MCF 10A (cell line): ENCODE results near the gene PIK3C2B. TPM values are rescaled to one million over a fixed set of nuclear protein-coding genes. Genes with fewer than 3 reads are reported as not detected.

Experiments used
- BruUV-seq: library from RNA; stranded (reverse); fragments of 400-500 nt; replicated peaks from 2 replicates; lab custom pipeline; 2021; lab: Mats Ljungman, UMichigan
- CTCF ChIA-PET: fragments of 300-600 bp; sonication (Branson Sonifier 250); formaldehyde crosslinking; extraction: SDS; loops from one replicate; lab custom pipeline; 2021; ENCODE audit warnings: antibody characterized with exemption, inconsistent platforms; lab: Yijun Ruan, JAX
- POLR2A ChIA-PET: fragments of 300-600, 350-650 bp; sonication (Branson Sonifier 250); formaldehyde crosslinking; extraction: SDS; loops from one replicate; lab custom pipeline; 2020; ENCODE audit warnings: antibody characterized with exemption, inconsistent platforms; lab: Yijun Ruan, JAX
- DNase-seq: peaks from one replicate; pipeline ENCODE4 v3.0.0-alpha.2; 2018; ENCODE audit not compliant: unreplicated experiment
- H3K27ac Mint-ChIP-seq: one replicate; pipeline ENCODE4 v1.8.0; 2022; ENCODE audit warnings: mild to moderate bottlenecking, low read depth, mixed read lengths; ENCODE audit not compliant: unreplicated experiment
- H3K27me3 Mint-ChIP-seq: one replicate; pipeline ENCODE4 v1.8.0; 2022; ENCODE audit warnings: mixed read lengths; ENCODE audit not compliant: insufficient read depth, unreplicated experiment
- H3K36me3 Mint-ChIP-seq: one replicate; pipeline ENCODE4 v1.8.0; 2022; ENCODE audit warnings: mild to moderate bottlenecking, moderate library complexity, mixed read lengths; ENCODE audit not compliant: insufficient read depth, unreplicated experiment
- H3K4me1 Mint-ChIP-seq: one replicate; pipeline ENCODE4 v1.8.0; 2022; ENCODE audit warnings: mixed read lengths; ENCODE audit not compliant: insufficient read depth, unreplicated experiment
- H3K4me3 Mint-ChIP-seq: one replicate; pipeline ENCODE4 v1.8.0; 2022; ENCODE audit warnings: mild to moderate bottlenecking, moderate library complexity, mixed read lengths; ENCODE audit not compliant: unreplicated experiment
- H3K9me3 Mint-ChIP-seq: one replicate; pipeline ENCODE4 v1.8.0; 2022; ENCODE audit warnings: mixed read lengths; ENCODE audit not compliant: unreplicated experiment
- intact Hi-C: fragments of 100-400 bp; cut with micrococcal nuclease; formaldehyde crosslinking; loops from 2 replicates; pipeline ENCODE4 v1.14.1; 2022
- total RNA-seq: library from RNA; stranded (reverse); gene quantifications from 2 replicates; pipeline ENCODE4 v1.2.3, GENCODE V29; 2022
- TF ChIP-seq, protein P1 (sequence below): fragments of 200-600 bp; IDR thresholded peaks from one replicate; pipeline ENCODE4 v1.8.0; 2022; ENCODE audit warnings: antibody characterized with exemption, mild to moderate bottlenecking; ENCODE audit not compliant: unreplicated experiment

The PIK3C2B gene
- total RNA-seq, 1 experiment from 2014 or later: 3.4 TPM

DNA sequence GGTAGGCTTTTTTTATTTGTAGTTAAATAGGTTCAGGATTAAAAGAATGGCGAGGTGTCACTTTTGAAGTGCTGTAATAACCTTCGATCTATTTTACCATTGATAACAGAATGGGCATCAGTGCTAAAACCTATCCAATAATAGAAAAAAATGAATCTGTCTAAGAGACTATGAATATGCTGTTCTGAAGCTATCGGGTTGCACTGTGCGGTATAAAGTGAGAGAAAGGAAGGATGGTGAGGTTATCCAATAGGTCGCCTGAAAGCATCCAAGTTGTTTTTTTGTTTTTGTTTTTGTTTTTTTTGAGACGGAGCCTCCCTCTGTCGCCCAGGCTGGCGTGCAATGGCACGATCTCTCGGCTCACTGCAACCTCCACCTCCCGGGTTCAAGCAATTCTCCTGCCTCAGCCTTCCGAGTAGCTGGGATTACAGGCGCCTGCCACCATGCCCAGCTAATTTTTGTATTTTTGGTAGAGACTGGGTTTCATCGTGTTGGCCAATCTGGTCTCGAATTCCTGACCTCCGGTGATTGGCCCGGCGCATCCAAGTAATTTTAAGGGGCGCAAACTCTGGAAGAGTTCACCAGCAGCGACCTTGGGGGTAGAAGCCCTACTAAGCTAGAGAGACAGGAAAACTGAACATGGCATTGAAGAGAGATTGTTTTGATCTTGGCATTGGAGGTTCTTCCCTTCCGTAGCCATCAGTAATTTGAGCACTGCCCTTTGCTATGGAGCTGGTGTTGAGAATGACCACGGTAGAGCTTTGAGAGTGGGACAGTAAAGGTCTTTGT lies 12.9 kb upstream of the PIK3C2B start:
- Mint-ChIP-seq H3K4me3 (peak overlapping the region; percentile 77), H3K27ac (peak overlapping the region; percentile 90), H3K9me3 (no peaks in the 10 kb centered on the region), H3K4me1 (peaks cover 29% of the 10 kb centered on the region), H3K36me3 (peaks cover 23% of the 10 kb centered on the region), H3K27me3 (no peaks in the 10 kb centered on the region)
- peak; percentile 78 for DNase-seq
- CTCF ChIA-PET: interaction anchor here (0.5 to 20.9 kb wide), 14 partner anchors 8 to 554 kb away, joined by 3 to 1125 read pairs (median 8); partner anchors contain the start of genes MDM4 and PIK3C2B
- BruUV-seq: TSS peak; percentile 96
- TF ChIP-seq, protein P1, sequence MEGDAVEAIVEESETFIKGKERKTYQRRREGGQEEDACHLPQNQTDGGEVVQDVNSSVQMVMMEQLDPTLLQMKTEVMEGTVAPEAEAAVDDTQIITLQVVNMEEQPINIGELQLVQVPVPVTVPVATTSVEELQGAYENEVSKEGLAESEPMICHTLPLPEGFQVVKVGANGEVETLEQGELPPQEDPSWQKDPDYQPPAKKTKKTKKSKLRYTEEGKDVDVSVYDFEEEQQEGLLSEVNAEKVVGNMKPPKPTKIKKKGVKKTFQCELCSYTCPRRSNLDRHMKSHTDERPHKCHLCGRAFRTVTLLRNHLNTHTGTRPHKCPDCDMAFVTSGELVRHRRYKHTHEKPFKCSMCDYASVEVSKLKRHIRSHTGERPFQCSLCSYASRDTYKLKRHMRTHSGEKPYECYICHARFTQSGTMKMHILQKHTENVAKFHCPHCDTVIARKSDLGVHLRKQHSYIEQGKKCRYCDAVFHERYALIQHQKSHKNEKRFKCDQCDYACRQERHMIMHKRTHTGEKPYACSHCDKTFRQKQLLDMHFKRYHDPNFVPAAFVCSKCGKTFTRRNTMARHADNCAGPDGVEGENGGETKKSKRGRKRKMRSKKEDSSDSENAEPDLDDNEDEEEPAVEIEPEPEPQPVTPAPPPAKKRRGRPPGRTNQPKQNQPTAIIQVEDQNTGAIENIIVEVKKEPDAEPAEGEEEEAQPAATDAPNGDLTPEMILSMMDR: no peak
- POLR2A ChIA-PET: interaction anchor here (0.6 to 5.9 kb wide), 36 partner anchors 10 to 1378 kb away, joined by 3 to 232 read pairs (median 6); partner anchors contain the start of genes MDM4, PIK3C2B and RBBP5
- intact Hi-C loops: loop anchor here (1.0 kb wide), 2 partner anchors 9 to 646 kb away; partner anchors contain the start of genes MDM4 and SNRPE

DNA sequence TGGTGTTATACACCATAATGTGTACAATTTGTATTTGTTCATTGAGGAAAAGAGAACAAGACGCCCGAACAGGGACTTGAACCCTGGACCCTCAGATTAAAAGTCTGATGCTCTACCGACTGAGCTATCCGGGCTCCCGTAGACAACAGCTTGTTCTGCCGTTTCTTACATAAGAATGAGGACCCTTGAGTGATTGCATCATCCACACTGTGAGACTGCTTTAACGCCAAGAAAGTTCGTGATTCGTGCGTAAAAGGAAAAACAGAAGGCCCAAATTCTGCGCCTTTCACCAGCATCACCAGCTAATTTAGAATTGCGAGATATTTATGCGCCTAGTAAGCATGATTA lies 12.3 kb upstream of the PIK3C2B start:
- peak; percentile 98 for DNase-seq
- intact Hi-C loops: loop anchor here (1.0 kb wide), 4 partner anchors 9 to 646 kb away; partner anchors contain the start of genes MDM4 and SNRPE
- POLR2A ChIA-PET: interaction anchor here (0.6 to 5.9 kb wide), 38 partner anchors 10 to 986 kb away, joined by 3 to 232 read pairs (median 8); partner anchors contain the start of genes MDM4, PIK3C2B and RBBP5
- Mint-ChIP-seq H3K4me1 (peaks cover 29% of the 10 kb centered on the region), H3K27ac (peak overlapping the region; percentile 90), H3K36me3 (peaks cover 23% of the 10 kb centered on the region), H3K9me3 (no peaks in the 10 kb centered on the region), H3K4me3 (peak overlapping the region; percentile 77), H3K27me3 (no peaks in the 10 kb centered on the region)
- TF ChIP-seq, protein P1: no peak
- BruUV-seq: no TSS peak
- CTCF ChIA-PET: interaction anchor here (0.6 to 20.9 kb wide), 19 partner anchors 8 to 682 kb away, joined by 3 to 1125 read pairs (median 4); partner anchors contain the start of genes MDM4 and PIK3C2B

DNA sequence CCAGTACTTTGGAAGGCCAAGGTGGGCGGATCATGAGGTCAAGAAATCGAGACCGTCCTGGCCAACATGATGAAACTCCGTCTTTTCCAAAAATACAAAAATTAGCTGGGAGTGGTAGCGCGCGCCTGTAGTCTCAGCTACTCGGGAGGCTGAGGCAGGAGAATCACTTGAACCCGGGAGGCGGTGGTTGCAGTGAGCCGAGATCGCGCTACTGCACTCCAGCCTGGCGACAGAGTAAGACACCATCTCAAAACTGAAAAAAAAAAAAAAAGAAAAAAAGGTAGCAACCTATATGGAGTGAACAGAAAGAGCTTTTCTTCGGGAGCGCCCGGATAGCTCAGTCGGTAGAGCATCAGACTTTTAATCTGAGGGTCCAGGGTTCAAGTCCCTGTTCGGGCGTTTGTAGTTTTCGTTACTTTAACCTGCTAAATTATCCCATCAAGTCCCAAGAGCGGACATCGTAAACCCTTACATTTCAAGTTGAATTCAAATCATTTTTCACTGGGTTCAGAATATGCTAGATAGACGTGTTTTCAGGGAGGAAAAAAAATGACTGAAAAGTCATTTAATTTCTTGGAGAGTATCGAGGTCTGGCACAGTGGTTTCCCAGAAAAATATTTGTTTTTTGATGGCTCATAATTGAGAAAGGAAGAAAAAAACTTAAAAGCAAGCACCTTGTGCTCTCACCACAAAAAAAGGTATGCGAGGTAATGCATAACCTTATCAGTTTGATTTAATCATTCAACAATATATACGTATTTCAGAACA lies 11.8 kb upstream of the PIK3C2B start:
- peak; percentile 98 for DNase-seq
- TF ChIP-seq, protein P1: no peak
- no peaks in the 10 kb centered on the region for H3K9me3 Mint-ChIP-seq
- intact Hi-C loops: loop anchor here (1.0 kb wide), 2 partner anchors 248 to 301 kb away; no protein-coding TSS in a partner anchor
- no peaks in the 10 kb centered on the region for H3K27me3 Mint-ChIP-seq
- H3K27ac Mint-ChIP-seq: peak overlapping the region; percentile 90
- ChIA-PET CTCF (interaction anchor here (0.6 to 20.9 kb wide), 24 partner anchors 10 to 820 kb away, joined by 3 to 1125 read pairs (median 4); partner anchors contain the start of genes MDM4 and PIK3C2B), POLR2A (interaction anchor here (0.6 to 5.9 kb wide), 42 partner anchors 11 to 987 kb away, joined by 3 to 232 read pairs (median 6); partner anchors contain the start of genes ETNK2, MDM4, PIK3C2B and PLEKHA6)
- H3K4me1 Mint-ChIP-seq: peaks cover 29% of the 10 kb centered on the region
- H3K4me3 Mint-ChIP-seq: peak overlapping the region; percentile 77
- peaks cover 23% of the 10 kb centered on the region for H3K36me3 Mint-ChIP-seq
- no TSS peak for BruUV-seq
